HTR-8/SVneo (cell line): ENCODE data around the gene PSMD6.

Source experiments
- DNase-seq: peaks from one replicate; pipeline ENCODE4 v3.0.0; 2011; ENCODE audit warnings: low spot score, mixed read lengths; ENCODE audit not compliant: insufficient read length
- FAIRE-seq: peaks from 2 replicates; lab custom pipeline; 2011; peaks lifted over from hg19 to GRCh38; lab: Jason Lieb, UNC

Gene PSMD6

DNA sequence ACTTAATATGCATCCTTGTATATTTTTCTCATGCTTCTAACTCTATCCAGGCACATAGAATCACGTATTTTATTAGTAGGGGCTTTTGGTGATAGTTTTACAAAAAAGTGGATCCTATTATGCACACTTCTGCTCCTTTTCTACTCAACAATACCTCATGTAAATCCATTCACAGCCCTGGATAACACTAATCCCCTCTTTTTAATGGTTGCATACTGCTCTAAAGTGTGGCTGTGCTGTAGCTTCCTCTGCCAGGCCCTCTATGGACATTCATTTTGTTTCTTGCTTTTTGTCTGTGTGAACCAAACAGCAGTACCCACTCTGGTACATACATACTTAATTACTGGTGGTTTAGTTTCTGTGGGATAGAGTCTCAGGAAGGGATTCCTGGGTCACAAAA lies 59.8 kb downstream of the PSMD6 start:
- FAIRE-seq (no peak), DNase-seq (no peak)

- DNase-seq: no peak
- FAIRE-seq: no peak
Observed at GRCh38 chr3:63961891-63962290, 61.4 kb downstream of the PSMD6 start.
